DOHH2 (cell line): Measurements from ENCODE around the gene ABHD12.

Source experiments
- H3F3A ChIP-seq: fragments of 200-600 bp; sonication (generic), shearing (Covaris generic); 2 replicates; pipeline ENCODE4 v1.6.0; 2016; ENCODE audit warnings: antibody characterized with exemption, mild to moderate bottlenecking; ENCODE audit not compliant: control insufficient read depth, insufficient read depth
- H3K27ac ChIP-seq: fragments of 200-600 bp; sonication (generic); 2 replicates; pipeline ENCODE4 v1.5.1; 2014; ENCODE audit warnings: low read depth, mild to moderate bottlenecking, low read length, moderate library complexity
- H3K27me3 ChIP-seq: fragments of 200-600 bp; sonication (generic); 2 replicates; pipeline ENCODE4 v1.6.1; 2014; ENCODE audit warnings: mild to moderate bottlenecking, low read length, mixed read lengths; ENCODE audit not compliant: control insufficient read depth
- H3K36me3 ChIP-seq: fragments of 200-600 bp; sonication (generic); 2 replicates; pipeline ENCODE4 v1.6.1; 2014; ENCODE audit warnings: mild to moderate bottlenecking, low read length, moderate library complexity, mixed read lengths; ENCODE audit not compliant: control insufficient read depth
- H3K4me1 ChIP-seq: fragments of 200-600 bp; sonication (generic); 2 replicates; pipeline ENCODE4 v1.6.1; 2014; ENCODE audit warnings: mild to moderate bottlenecking, low read length, mixed read lengths; ENCODE audit not compliant: control insufficient read depth
- H3K4me2 ChIP-seq: fragments of 200-600 bp; sonication (generic); 2 replicates; pipeline ENCODE4 v1.6.0; 2014; ENCODE audit warnings: mild to moderate bottlenecking, low read length, moderate library complexity
- H3K4me3 ChIP-seq: fragments of 200-600 bp; sonication (generic); 2 replicates; pipeline ENCODE4 v1.5.1; 2014; ENCODE audit warnings: mild to moderate bottlenecking, low read length, mixed read lengths
- H3K79me2 ChIP-seq: fragments of 200-600 bp; sonication (generic); 2 replicates; pipeline ENCODE4 v1.6.1; 2014; ENCODE audit warnings: mild to moderate bottlenecking, low read length, mixed read lengths; ENCODE audit not compliant: control insufficient read depth
- H3K9me2 ChIP-seq: fragments of 200-600 bp; sonication (generic); replicated peaks from 2 replicates; pipeline ENCODE4 v1.6.1; 2014; ENCODE audit warnings: mild to moderate bottlenecking, low read length, mixed read lengths; ENCODE audit not compliant: control insufficient read depth
- H3K9me3 ChIP-seq: fragments of 200-600 bp; sonication (generic); 2 replicates; pipeline ENCODE4 v1.6.1; 2014; ENCODE audit warnings: antibody characterized with exemption, low read length, mixed read lengths; ENCODE audit not compliant: control insufficient read depth, insufficient read depth
- H4K20me1 ChIP-seq: fragments of 200-600 bp; sonication (generic); 2 replicates; pipeline ENCODE4 v1.6.0; 2014; ENCODE audit warnings: low read depth, mild to moderate bottlenecking, antibody characterized with exemption, low read length, moderate library complexity; ENCODE audit not compliant: control insufficient read depth, insufficient read depth
- EZH2phosphoT487 ChIP-seq: fragments of 200-600 bp; sonication (generic); IDR thresholded peaks from 2 replicates; pipeline ENCODE4 v1.6.1; 2017; ENCODE audit warnings: borderline replicate concordance, mild to moderate bottlenecking, antibody characterized with exemption, low read length, moderate library complexity, mixed read lengths
- TF ChIP-seq, protein P1 (sequence below): fragments of 200-600 bp; sonication (generic); IDR thresholded peaks from one replicate; pipeline ENCODE4 v1.5.1; 2014; ENCODE audit warnings: antibody characterized with exemption, mild to moderate bottlenecking, low read depth, low read length; ENCODE audit not compliant: poor library complexity, severe bottlenecking

ABHD12 gene

DNA sequence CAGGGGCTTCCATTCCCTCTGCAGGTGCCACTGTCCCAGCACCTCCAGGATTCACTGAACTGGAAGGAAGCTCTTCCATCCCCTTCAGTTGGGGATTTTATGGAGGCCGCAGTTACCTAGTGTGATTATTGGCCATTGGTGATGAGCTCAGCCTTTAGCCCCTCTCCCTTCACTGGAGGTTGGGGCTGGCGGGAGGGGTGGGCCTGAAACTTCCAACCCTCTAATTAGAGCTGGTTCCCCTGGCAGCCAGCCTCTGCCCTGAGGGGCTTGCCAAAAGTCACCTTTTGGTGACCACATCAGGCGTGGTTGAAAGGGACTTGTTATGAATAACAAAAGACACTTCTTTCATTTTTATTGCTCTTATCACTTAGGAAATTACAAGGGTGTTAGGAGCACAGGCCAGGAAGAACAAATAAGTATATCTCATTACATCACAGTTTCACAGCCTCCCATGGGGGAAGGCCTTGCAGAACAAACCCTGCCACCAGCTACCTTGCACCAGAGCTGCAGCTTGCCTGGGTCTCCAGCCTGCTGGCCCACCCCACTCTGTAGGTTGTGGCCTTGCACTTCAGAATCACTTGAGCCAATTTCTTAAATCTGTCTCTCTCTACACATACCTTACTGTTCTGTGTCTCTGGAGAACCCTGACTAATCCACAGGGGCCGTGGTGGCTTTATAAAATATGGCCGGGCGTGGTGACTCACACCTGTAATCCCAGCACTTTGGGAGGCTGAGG, 137.8 kb downstream of the ABHD12 start:
- TF ChIP-seq, protein P1, sequence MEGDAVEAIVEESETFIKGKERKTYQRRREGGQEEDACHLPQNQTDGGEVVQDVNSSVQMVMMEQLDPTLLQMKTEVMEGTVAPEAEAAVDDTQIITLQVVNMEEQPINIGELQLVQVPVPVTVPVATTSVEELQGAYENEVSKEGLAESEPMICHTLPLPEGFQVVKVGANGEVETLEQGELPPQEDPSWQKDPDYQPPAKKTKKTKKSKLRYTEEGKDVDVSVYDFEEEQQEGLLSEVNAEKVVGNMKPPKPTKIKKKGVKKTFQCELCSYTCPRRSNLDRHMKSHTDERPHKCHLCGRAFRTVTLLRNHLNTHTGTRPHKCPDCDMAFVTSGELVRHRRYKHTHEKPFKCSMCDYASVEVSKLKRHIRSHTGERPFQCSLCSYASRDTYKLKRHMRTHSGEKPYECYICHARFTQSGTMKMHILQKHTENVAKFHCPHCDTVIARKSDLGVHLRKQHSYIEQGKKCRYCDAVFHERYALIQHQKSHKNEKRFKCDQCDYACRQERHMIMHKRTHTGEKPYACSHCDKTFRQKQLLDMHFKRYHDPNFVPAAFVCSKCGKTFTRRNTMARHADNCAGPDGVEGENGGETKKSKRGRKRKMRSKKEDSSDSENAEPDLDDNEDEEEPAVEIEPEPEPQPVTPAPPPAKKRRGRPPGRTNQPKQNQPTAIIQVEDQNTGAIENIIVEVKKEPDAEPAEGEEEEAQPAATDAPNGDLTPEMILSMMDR: no peak
- TF ChIP-seq EZH2phosphoT487: no peak
- no peak overlapping the region for H3K4me3 ChIP-seq
- no peaks in the 10 kb centered on the region for H3K9me2 ChIP-seq
- H3K27ac ChIP-seq: no peak overlapping the region
- H3K36me3 ChIP-seq: no peaks in the 10 kb centered on the region
- no peak overlapping the region for H3K4me2 ChIP-seq
- H4K20me1 ChIP-seq: peaks cover 12% of the 10 kb centered on the region; the same call in 1 of the 2 replicates
- no peaks in the 10 kb centered on the region for H3K9me3 ChIP-seq
- peaks cover 65% of the 10 kb centered on the region for H3K79me2 ChIP-seq
- no peaks in the 10 kb centered on the region for H3F3A ChIP-seq
- H3K4me1 ChIP-seq: peaks cover 10% of the 10 kb centered on the region
- H3K27me3 ChIP-seq: no peaks in the 10 kb centered on the region

DNA sequence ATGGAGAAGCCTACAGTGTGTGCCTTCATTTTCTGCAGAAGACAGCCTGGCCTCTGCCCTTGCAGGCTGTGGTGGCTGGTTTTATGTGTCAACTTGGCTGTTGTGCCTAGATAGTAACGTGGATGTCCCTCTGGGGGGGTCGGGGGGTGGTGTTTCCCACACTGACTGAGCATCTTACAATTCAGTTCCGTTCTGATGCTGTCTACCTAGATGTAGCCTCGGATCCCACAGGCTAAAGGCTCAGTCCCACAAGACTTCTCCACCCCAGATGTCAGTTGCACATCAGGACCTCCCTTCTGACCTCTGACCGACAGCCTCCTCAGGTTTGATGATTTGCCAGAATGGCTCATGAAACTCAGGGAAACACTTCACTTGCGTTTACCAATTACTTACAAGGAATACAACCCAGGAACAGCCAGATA, 138.4 kb downstream of the ABHD12 start:
- H3F3A ChIP-seq: no peaks in the 10 kb centered on the region
- no peak overlapping the region for H3K4me2 ChIP-seq
- H3K9me3 ChIP-seq: no peaks in the 10 kb centered on the region
- H3K36me3 ChIP-seq: no peaks in the 10 kb centered on the region
- 0 out of 2 replicates have a peak, but pooled peaks cover under 1% of the 10 kb centered on the region for H3K27me3 ChIP-seq
- H3K79me2 ChIP-seq: peaks cover 65% of the 10 kb centered on the region
- H3K9me2 ChIP-seq: no peaks in the 10 kb centered on the region
- peaks cover 15% of the 10 kb centered on the region for H3K4me1 ChIP-seq
- peaks cover 12% of the 10 kb centered on the region; the same call in 1 of the 2 replicates for H4K20me1 ChIP-seq
- TF ChIP-seq EZH2phosphoT487: no peak
- TF ChIP-seq, protein P1: no peak
- H3K4me3 ChIP-seq: no peak overlapping the region
- no peak overlapping the region for H3K27ac ChIP-seq

DNA sequence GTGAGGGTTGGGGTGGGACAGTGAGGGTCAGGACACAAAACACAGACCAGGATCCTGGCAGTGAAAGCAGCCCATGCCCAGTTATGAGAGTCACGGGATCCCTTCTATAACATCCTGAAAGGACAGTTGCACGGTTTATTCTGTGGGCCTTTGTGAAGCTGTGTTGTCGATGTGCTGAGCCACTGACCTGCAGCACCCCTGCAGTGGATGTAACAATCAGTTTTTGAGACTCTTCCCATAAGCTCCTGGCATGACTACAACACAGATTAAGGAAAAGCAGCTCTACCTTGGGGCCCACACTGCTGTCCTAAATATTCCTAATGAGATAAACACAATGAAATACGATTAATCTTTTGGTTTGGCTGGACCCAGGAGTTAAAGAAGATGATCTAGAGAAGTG, 139.1 kb downstream of the ABHD12 start:
- TF ChIP-seq EZH2phosphoT487: no peak
- TF ChIP-seq, protein P1: no peak
- Histone ChIP-seq H3K9me2 (no peaks in the 10 kb centered on the region), H3K4me3 (no peak overlapping the region), H3K9me3 (no peaks in the 10 kb centered on the region), H3K4me1 (peaks cover 22% of the 10 kb centered on the region), H3K27ac (no peak overlapping the region), H3K79me2 (peaks cover 62% of the 10 kb centered on the region), H4K20me1 (peaks cover 12% of the 10 kb centered on the region; the same call in 1 of the 2 replicates), H3K27me3 (0 out of 2 replicates have a peak, but pooled peaks cover 6% of the 10 kb centered on the region), H3K36me3 (no peaks in the 10 kb centered on the region), H3F3A (0 out of 2 replicates have a peak, but pooled peaks cover 3% of the 10 kb centered on the region), H3K4me2 (no peak overlapping the region)
